ENCODE data around the gene RUFY3.
A peak's percentile ranks its signal among the peaks of the same experiment; 100 is the strongest.
"Not testable (repeated sequence)": the region's sequence is repeated elsewhere in the genome, so short reads cannot be mapped to it uniquely, and the experiment has no call there.

The RUFY3 gene

GRCh38 chr4:70701271-70701670 is 20.5 kb upstream of the RUFY3 start:
- DNase-seq (no peak), ATAC-seq (no peak)
- H3K4me3 Mint-ChIP-seq, result no peak overlapping the region
- H3K4me1 Mint-ChIP-seq, result peaks cover 18% of the 10 kb centered on the region
- no peaks in the 10 kb centered on the region for H3K27me3 Mint-ChIP-seq
- H3K9me3 Mint-ChIP-seq, result no peaks in the 10 kb centered on the region
- H3K36me3 Mint-ChIP-seq (ENCODE audit: low read depth), result no peaks in the 10 kb centered on the region
- H3K27ac Mint-ChIP-seq, result no peak overlapping the region

GRCh38 chr4:70702592-70702991 is 19.2 kb upstream of the RUFY3 start:
- not testable (repeated sequence) for ATAC-seq; DNase-seq; H3K36me3 Mint-ChIP-seq (ENCODE audit: low read depth); H3K9me3 Mint-ChIP-seq; H3K27me3 Mint-ChIP-seq; H3K4me3 Mint-ChIP-seq; H3K27ac Mint-ChIP-seq
- peaks cover 30% of the 10 kb centered on the region for H3K4me1 Mint-ChIP-seq

GRCh38 chr4:70703619-70704214 is 18.0 kb upstream of the RUFY3 start:
- Mint-ChIP-seq H3K4me1 (peaks cover 30% of the 10 kb centered on the region), H3K27ac (peak overlapping the region; percentile 87), H3K36me3 (ENCODE audit: low read depth) (no peaks in the 10 kb centered on the region), H3K4me3 (peak overlapping the region; percentile 84), H3K27me3 (no peaks in the 10 kb centered on the region), H3K9me3 (no peaks in the 10 kb centered on the region)
- ATAC-seq (no peak), DNase-seq (no peak)

- DNase-seq (peak; percentile 72), ATAC-seq (peak; percentile 56)
- no peaks in the 10 kb centered on the region for H3K9me3 Mint-ChIP-seq
- no peaks in the 10 kb centered on the region for H3K36me3 Mint-ChIP-seq (ENCODE audit: low read depth)
- peak overlapping the region; percentile 87 for H3K27ac Mint-ChIP-seq
- peak overlapping the region; percentile 84 for H3K4me3 Mint-ChIP-seq
- peaks cover 32% of the 10 kb centered on the region for H3K4me1 Mint-ChIP-seq
- no peaks in the 10 kb centered on the region for H3K27me3 Mint-ChIP-seq
These were observed 17.4 kb upstream of the RUFY3 start for GRCh38 chr4:70704215-70704930.

GRCh38 chr4:70704931-70705182 is 16.9 kb upstream of the RUFY3 start:
- Mint-ChIP-seq H3K4me3 (peak overlapping the region; percentile 84), H3K9me3 (no peaks in the 10 kb centered on the region), H3K27ac (no peak overlapping the region), H3K27me3 (no peaks in the 10 kb centered on the region), H3K4me1 (peaks cover 36% of the 10 kb centered on the region), H3K36me3 (ENCODE audit: low read depth) (no peaks in the 10 kb centered on the region)
- ATAC-seq (no peak), DNase-seq (no peak)

GRCh38 chr4:70705183-70706043 is 16.4 kb upstream of the RUFY3 start:
- DNase-seq (peak; percentile 78), ATAC-seq (peak; percentile 77)
- no peaks in the 10 kb centered on the region for H3K27me3 Mint-ChIP-seq
- no peaks in the 10 kb centered on the region for H3K9me3 Mint-ChIP-seq
- H3K27ac Mint-ChIP-seq, result peak overlapping the region; percentile 86
- peak overlapping the region; percentile 88 for H3K4me3 Mint-ChIP-seq
- H3K4me1 Mint-ChIP-seq, result peaks cover 37% of the 10 kb centered on the region
- no peaks in the 10 kb centered on the region for H3K36me3 Mint-ChIP-seq (ENCODE audit: low read depth)

GRCh38 chr4:70706044-70706461 is 15.7 kb upstream of the RUFY3 start:
- H3K4me3 Mint-ChIP-seq, result peak overlapping the region; percentile 88
- peak overlapping the region; percentile 86 for H3K27ac Mint-ChIP-seq
- DNase-seq (no peak), ATAC-seq (no peak)
- H3K4me1 Mint-ChIP-seq, result peaks cover 37% of the 10 kb centered on the region
- H3K36me3 Mint-ChIP-seq (ENCODE audit: low read depth), result no peaks in the 10 kb centered on the region
- H3K9me3 Mint-ChIP-seq, result no peaks in the 10 kb centered on the region
- H3K27me3 Mint-ChIP-seq, result no peaks in the 10 kb centered on the region

- Mint-ChIP-seq H3K4me1 (peaks cover 42% of the 10 kb centered on the region), H3K9me3 (no peaks in the 10 kb centered on the region), H3K36me3 (ENCODE audit: low read depth) (no peaks in the 10 kb centered on the region), H3K4me3 (peak overlapping the region; percentile 88), H3K27ac (peak overlapping the region; percentile 86), H3K27me3 (no peaks in the 10 kb centered on the region)
- DNase-seq (no peak), ATAC-seq (no peak)
These were observed 15.2 kb upstream of the RUFY3 start for GRCh38 chr4:70706516-70706915.

GRCh38 chr4:70709611-70710205 is 12.1 kb upstream of the RUFY3 start:
- H3K27me3 Mint-ChIP-seq, result no peaks in the 10 kb centered on the region
- no peak overlapping the region for H3K27ac Mint-ChIP-seq
- peaks cover 60% of the 10 kb centered on the region for H3K4me1 Mint-ChIP-seq
- no peaks in the 10 kb centered on the region for H3K9me3 Mint-ChIP-seq
- H3K4me3 Mint-ChIP-seq, result no peak overlapping the region
- no peaks in the 10 kb centered on the region for H3K36me3 Mint-ChIP-seq (ENCODE audit: low read depth)
- DNase-seq (no peak), ATAC-seq (no peak)

GRCh38 chr4:70711599-70711998 is 10.2 kb upstream of the RUFY3 start:
- Mint-ChIP-seq H3K27ac (peak overlapping the region; percentile 7), H3K36me3 (ENCODE audit: low read depth) (peaks cover 2% of the 10 kb centered on the region), H3K4me1 (peaks cover 60% of the 10 kb centered on the region), H3K4me3 (no peak overlapping the region), H3K9me3 (no peaks in the 10 kb centered on the region), H3K27me3 (no peaks in the 10 kb centered on the region)
- DNase-seq, result no peak
- no peak for ATAC-seq

- H3K27ac Mint-ChIP-seq, result peak overlapping the region; percentile 7
- no peaks in the 10 kb centered on the region for H3K9me3 Mint-ChIP-seq
- no peak overlapping the region for H3K4me3 Mint-ChIP-seq
- peaks cover 55% of the 10 kb centered on the region for H3K4me1 Mint-ChIP-seq
- no peaks in the 10 kb centered on the region for H3K27me3 Mint-ChIP-seq
- ATAC-seq (no peak), DNase-seq (no peak)
- peaks cover 2% of the 10 kb centered on the region for H3K36me3 Mint-ChIP-seq (ENCODE audit: low read depth)
These were observed 9.6 kb upstream of the RUFY3 start for GRCh38 chr4:70712150-70712549.

GRCh38 chr4:70712604-70713452 is 8.9 kb upstream of the RUFY3 start:
- Mint-ChIP-seq H3K4me3 (no peak overlapping the region), H3K27ac (peak overlapping the region; percentile 63), H3K36me3 (ENCODE audit: low read depth) (peaks cover 2% of the 10 kb centered on the region), H3K4me1 (peaks cover 55% of the 10 kb centered on the region), H3K27me3 (no peaks in the 10 kb centered on the region), H3K9me3 (no peaks in the 10 kb centered on the region)
- no peak for ATAC-seq
- no peak for DNase-seq

- Mint-ChIP-seq H3K27ac (peak overlapping the region; percentile 63), H3K4me3 (no peak overlapping the region), H3K4me1 (peaks cover 55% of the 10 kb centered on the region), H3K27me3 (no peaks in the 10 kb centered on the region), H3K36me3 (ENCODE audit: low read depth) (peaks cover 2% of the 10 kb centered on the region), H3K9me3 (no peaks in the 10 kb centered on the region)
- ATAC-seq (peak; percentile 40), DNase-seq (no peak)
These were observed 8.2 kb upstream of the RUFY3 start for GRCh38 chr4:70713453-70714078.
